Mesenchymal stem cell (in vitro differentiated cells and primary cell): ENCODE data around the gene ST6GALNAC3.

ENCODE experiments used
- DNase-seq: peaks from one replicate; pipeline ENCODE4 v3.0.0-alpha.2; 2013
- H2AFZ ChIP-seq: one replicate; pipeline ENCODE4 v1.6.1; 2013; ENCODE audit warnings: low read depth, mild to moderate bottlenecking, control low read depth, inconsistent platforms, low read length, moderate library complexity
- H2AK5ac ChIP-seq: 2 replicates; pipeline ENCODE4 v1.6.1; 2013; ENCODE audit warnings: low read length, moderate library complexity, mild to moderate bottlenecking, inconsistent platforms; ENCODE audit not compliant: severe bottlenecking
- H2BK120ac ChIP-seq: one replicate; pipeline ENCODE4 v1.6.1; 2013; ENCODE audit warnings: low read depth, mild to moderate bottlenecking, inconsistent platforms, low read length, moderate library complexity
- H2BK12ac ChIP-seq, 2 experiments: one replicate each; pipeline ENCODE4 v1.6.1; 2013; ENCODE audit warnings: inconsistent platforms in 2 of 2, low read length in 2 of 2, mild to moderate bottlenecking in 2 of 2, moderate library complexity in 2 of 2, control low read depth in 1 of 2
- H2BK15ac ChIP-seq: one replicate; pipeline ENCODE4 v1.6.1; 2013; ENCODE audit warnings: mild to moderate bottlenecking, low read depth, inconsistent platforms; ENCODE audit not compliant: poor library complexity, severe bottlenecking
- H2BK5ac ChIP-seq: 2 replicates; pipeline ENCODE4 v1.6.1; 2013; ENCODE audit warnings: low read depth, mild to moderate bottlenecking, low read length, control low read depth, inconsistent platforms; ENCODE audit not compliant: poor library complexity, severe bottlenecking
- H3K14ac ChIP-seq, 2 experiments: one replicate each; pipeline ENCODE4 v1.6.1; 2013; ENCODE audit warnings: inconsistent platforms in 2 of 2, low read length in 2 of 2, control low read depth in 1 of 2, mild to moderate bottlenecking in 1 of 2, moderate library complexity in 1 of 2
- H3K18ac ChIP-seq, 2 experiments: one replicate each; pipeline ENCODE4 v1.6.1; 2013; ENCODE audit warnings: inconsistent platforms in 2 of 2, low read length in 2 of 2, control low read depth in 1 of 2, low read depth in 1 of 2, mild to moderate bottlenecking in 1 of 2
- H3K23ac ChIP-seq, 2 experiments: one replicate each; pipeline ENCODE4 v1.6.1; 2013; ENCODE audit warnings: inconsistent platforms in 2 of 2, low read length in 2 of 2, mild to moderate bottlenecking in 2 of 2, moderate library complexity in 2 of 2, control low read depth in 1 of 2
- H3K27ac ChIP-seq: 2 replicates; pipeline ENCODE4 v1.5.1; 2013; ENCODE audit warnings: mild to moderate bottlenecking, moderate library complexity, low read length, control low read depth, inconsistent platforms; ENCODE audit not compliant: poor library complexity, severe bottlenecking
- H3K27me3 ChIP-seq, 2 experiments: 2 replicates each; pipeline versions ENCODE4 v1.6.1 to v1.7.0; 2013; ENCODE audit warnings: low read length in 2 of 2, mild to moderate bottlenecking in 2 of 2, moderate library complexity in 2 of 2, control low read depth in 1 of 2, inconsistent platforms in 1 of 2; ENCODE audit not compliant: control insufficient read depth in 1 of 2, insufficient read depth in 1 of 2
- H3K36me3 ChIP-seq, 2 experiments: 2 replicates each; pipeline versions ENCODE4 v1.6.1 to v1.7.0; 2013; ENCODE audit warnings: low read length in 2 of 2, control low read depth in 1 of 2, inconsistent platforms in 1 of 2, low read depth in 1 of 2, mild to moderate bottlenecking in 1 of 2; ENCODE audit not compliant: insufficient read depth in 2 of 2, control insufficient read depth in 1 of 2
- H3K4ac ChIP-seq, 2 experiments: one replicate each; pipeline ENCODE4 v1.6.1; 2013; ENCODE audit warnings: inconsistent platforms in 2 of 2, low read length in 2 of 2, mild to moderate bottlenecking in 2 of 2, moderate library complexity in 2 of 2, control low read depth in 1 of 2, low read depth in 1 of 2
- H3K4me1 ChIP-seq: 2 replicates; pipeline ENCODE4 v1.6.1; 2013; ENCODE audit warnings: low read depth, low read length, control low read depth; ENCODE audit not compliant: control insufficient read depth, insufficient read depth
- H3K4me2 ChIP-seq: 2 replicates; pipeline ENCODE4 v1.6.1; 2013; ENCODE audit warnings: low read length, mild to moderate bottlenecking, inconsistent platforms; ENCODE audit not compliant: poor library complexity, severe bottlenecking
- H3K4me3 ChIP-seq, 2 experiments: 2 replicates each; pipeline versions ENCODE4 v1.5.1 to v1.7.0; 2013; ENCODE audit warnings: low read length in 2 of 2, mild to moderate bottlenecking in 2 of 2, control low read depth in 1 of 2, low read depth in 1 of 2; ENCODE audit not compliant: insufficient read depth in 1 of 2
- H3K79me1 ChIP-seq: replicated peaks from 2 replicates; pipeline ENCODE4 v1.6.1; 2013; ENCODE audit warnings: mild to moderate bottlenecking, control low read depth, low read length, inconsistent platforms; ENCODE audit not compliant: poor library complexity, severe bottlenecking
- H3K9ac ChIP-seq: 2 replicates; pipeline ENCODE4 v1.7.0; 2013; ENCODE audit warnings: mild to moderate bottlenecking, low read length, moderate library complexity
- H3K9me3 ChIP-seq: 2 replicates; pipeline ENCODE4 v1.7.0; 2013; ENCODE audit warnings: mild to moderate bottlenecking, low read length; ENCODE audit not compliant: control insufficient read depth
- H4K8ac ChIP-seq: one replicate; pipeline ENCODE4 v1.6.1; 2013; ENCODE audit warnings: inconsistent platforms, mild to moderate bottlenecking, low read length, moderate library complexity
- H4K91ac ChIP-seq: one replicate; pipeline ENCODE4 v1.6.1; 2013; ENCODE audit warnings: mild to moderate bottlenecking, low read length, inconsistent platforms
- WGBS: methylation state at CpG from one replicate; pipeline ENCODE4 v1.1.7; 2013; ENCODE audit warnings: mixed read lengths; 5-methylcytosine and 5-hydroxymethylcytosine counted together

Gene ST6GALNAC3

DNA sequence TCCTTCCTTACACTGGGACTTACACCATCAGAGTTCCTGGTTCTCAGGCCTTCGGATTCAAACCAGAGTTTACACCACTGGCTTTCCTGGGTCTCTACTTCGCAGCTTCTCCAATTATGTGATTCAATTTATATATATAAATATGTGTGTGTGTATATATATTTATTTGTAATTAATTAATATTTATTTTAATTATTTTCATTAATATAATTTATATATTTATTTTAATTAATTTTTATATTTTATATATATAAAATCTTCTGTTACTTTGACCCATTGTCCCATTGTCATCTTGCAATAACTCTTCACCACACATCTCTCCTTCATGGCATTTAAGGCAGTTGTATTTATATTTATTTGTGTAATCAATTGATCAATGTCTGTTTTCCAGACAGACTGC lies 28.4 kb upstream of the ST6GALNAC3 start:
- Histone ChIP-seq H2AFZ (no peak overlapping the region), H3K27me3 (peaks cover 0 to 5% of the 10 kb centered on the region in 2 experiments), H3K27ac (no peak overlapping the region), H4K8ac (no peak overlapping the region), H3K36me3 (no peaks in the 10 kb centered on the region), H3K4me3 (no peak overlapping the region), H2BK5ac (no peak overlapping the region), H2BK15ac (no peak overlapping the region), H2BK120ac (no peak overlapping the region), H3K4ac (no peak overlapping the region), H3K79me1 (no peaks in the 10 kb centered on the region), H3K23ac (no peak overlapping the region), H3K4me2 (no peak overlapping the region), H3K9me3 (no peaks in the 10 kb centered on the region), H2AK5ac (no peak overlapping the region), H3K4me1 (no peaks in the 10 kb centered on the region), H2BK12ac (no peak overlapping the region), H3K18ac (no peak overlapping the region), H3K14ac (no peak overlapping the region), H3K9ac (no peak overlapping the region), H4K91ac (no peak overlapping the region)
- WGBS: 100% methylated on average over 1 of the region's 2 CpGs
- DNase-seq: no peak

DNA sequence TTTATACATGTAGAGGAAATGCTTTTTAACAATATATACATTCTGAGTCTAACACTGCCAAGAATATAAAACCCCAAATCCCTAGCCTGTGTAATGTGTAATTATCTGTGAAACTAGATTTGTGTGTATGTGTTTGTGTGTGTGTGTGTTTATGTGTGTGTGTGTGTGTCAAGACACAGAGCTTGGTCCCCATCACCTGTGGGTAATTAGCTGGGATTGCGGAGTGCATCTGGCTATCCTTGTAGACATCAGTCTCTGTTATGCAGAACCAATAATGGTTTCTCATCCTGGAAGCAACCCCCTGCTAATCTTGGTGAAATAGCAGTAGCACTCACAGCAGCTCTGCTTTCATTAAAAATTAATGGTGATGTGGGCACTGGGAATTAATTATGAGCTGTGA lies 26.3 kb upstream of the ST6GALNAC3 start:
- no peak overlapping the region for H2BK120ac ChIP-seq
- H2BK12ac ChIP-seq: no peak overlapping the region
- H3K36me3 ChIP-seq: no peaks in the 10 kb centered on the region
- H3K14ac ChIP-seq: no peak overlapping the region
- H2BK15ac ChIP-seq: no peak overlapping the region
- H3K27me3 ChIP-seq: peaks cover 0 to 5% of the 10 kb centered on the region in 2 experiments
- no peak overlapping the region for H3K4ac ChIP-seq
- no peak overlapping the region for H3K27ac ChIP-seq
- no CpG with 5 or more reads among the region's 1 CpG for WGBS
- no peak overlapping the region for H3K18ac ChIP-seq
- H3K4me1 ChIP-seq: peaks cover 1% of the 10 kb centered on the region
- H3K9ac ChIP-seq: no peak overlapping the region
- DNase-seq: no peak
- H2AFZ ChIP-seq: no peak overlapping the region
- no peak overlapping the region for H2BK5ac ChIP-seq
- H3K9me3 ChIP-seq: no peaks in the 10 kb centered on the region
- no peak overlapping the region for H3K4me2 ChIP-seq
- no peak overlapping the region for H3K23ac ChIP-seq
- no peak overlapping the region for H4K8ac ChIP-seq
- no peak overlapping the region for H2AK5ac ChIP-seq
- H3K4me3 ChIP-seq: no peak overlapping the region
- no peak overlapping the region for H4K91ac ChIP-seq
- H3K79me1 ChIP-seq: no peaks in the 10 kb centered on the region

DNA sequence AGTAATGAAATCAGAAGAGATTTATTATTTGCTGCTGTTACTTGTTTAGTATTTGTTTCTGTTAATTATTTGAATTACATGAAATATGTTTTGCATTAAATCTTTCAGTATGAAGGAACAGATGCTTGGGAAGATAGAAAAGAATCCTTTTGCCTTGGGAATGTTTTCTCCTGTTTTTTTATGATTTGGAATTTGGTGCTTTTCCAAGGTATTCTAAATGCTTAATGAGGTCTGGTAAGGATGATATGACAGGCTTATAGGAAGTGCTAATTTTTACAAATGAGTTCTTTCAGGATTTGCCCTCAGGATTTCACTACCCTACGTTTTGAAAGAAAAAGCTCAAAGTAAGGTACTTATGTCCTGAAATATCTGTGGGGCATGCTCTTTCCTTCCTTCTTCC lies 25.6 kb upstream of the ST6GALNAC3 start:
- Histone ChIP-seq H3K4me3 (no peak overlapping the region), H2BK120ac (no peak overlapping the region), H4K91ac (no peak overlapping the region), H3K27me3 (peaks cover 0 to 5% of the 10 kb centered on the region in 2 experiments), H3K36me3 (no peaks in the 10 kb centered on the region), H2BK12ac (no peak overlapping the region), H3K4ac (no peak overlapping the region), H3K9ac (no peak overlapping the region), H4K8ac (no peak overlapping the region), H2BK5ac (no peak overlapping the region), H2BK15ac (no peak overlapping the region), H3K14ac (no peak overlapping the region), H3K4me2 (no peak overlapping the region), H3K18ac (no peak overlapping the region), H2AK5ac (no peak overlapping the region), H3K9me3 (no peaks in the 10 kb centered on the region), H3K4me1 (peaks cover 1% of the 10 kb centered on the region), H3K79me1 (no peaks in the 10 kb centered on the region), H3K23ac (no peak overlapping the region), H3K27ac (no peak overlapping the region), H2AFZ (no peak overlapping the region)
- 100% methylated on average over 1 of the region's 1 CpG for WGBS
- no peak for DNase-seq

DNA sequence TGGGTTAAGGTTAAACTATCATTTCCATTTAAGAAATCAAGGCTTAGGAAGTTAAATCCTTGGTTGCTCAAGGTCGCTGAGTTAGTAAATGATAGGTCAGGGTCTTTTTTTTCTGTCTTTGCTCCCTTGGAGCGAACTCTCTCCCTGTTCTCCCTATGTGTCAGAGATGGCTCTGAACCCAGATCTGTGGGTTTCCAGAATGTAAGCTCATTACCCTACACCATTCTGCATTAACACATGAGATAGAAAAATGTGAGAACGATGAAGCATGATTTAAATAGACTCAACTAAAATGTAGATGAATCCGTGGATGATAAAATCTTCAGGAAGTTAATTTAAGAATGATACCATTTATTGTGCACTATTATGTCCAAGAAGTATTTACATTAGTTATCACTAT lies 25.0 kb upstream of the ST6GALNAC3 start:
- H4K91ac ChIP-seq: no peak overlapping the region
- H3K23ac ChIP-seq: no peak overlapping the region
- H3K9me3 ChIP-seq: no peaks in the 10 kb centered on the region
- H3K18ac ChIP-seq: no peak overlapping the region
- 100% methylated on average over 1 of the region's 4 CpGs for WGBS
- DNase-seq: no peak
- peaks cover 1% of the 10 kb centered on the region for H3K4me1 ChIP-seq
- H3K4ac ChIP-seq: no peak overlapping the region
- no peak overlapping the region for H2BK5ac ChIP-seq
- no peaks in the 10 kb centered on the region for H3K36me3 ChIP-seq
- H2AK5ac ChIP-seq: no peak overlapping the region
- peaks cover 0 to 5% of the 10 kb centered on the region in 2 experiments for H3K27me3 ChIP-seq
- no peak overlapping the region for H3K14ac ChIP-seq
- H3K4me2 ChIP-seq: no peak overlapping the region
- H4K8ac ChIP-seq: no peak overlapping the region
- H3K4me3 ChIP-seq: no peak overlapping the region
- H3K9ac ChIP-seq: no peak overlapping the region
- no peak overlapping the region for H2BK15ac ChIP-seq
- no peak overlapping the region for H3K27ac ChIP-seq
- H2AFZ ChIP-seq: no peak overlapping the region
- H3K79me1 ChIP-seq: no peaks in the 10 kb centered on the region
- H2BK12ac ChIP-seq: no peak overlapping the region
- H2BK120ac ChIP-seq: no peak overlapping the region
